ENCODE results near the gene SHQ1. TPM values are rescaled to one million over a fixed set of nuclear protein-coding genes. Genes with fewer than 3 reads are reported as not detected.
A peak's percentile ranks its signal among the peaks of the same experiment; 100 is the strongest.

SHQ1 gene
- total RNA-seq, 1 donor from 2014 or later: 19.6 TPM

GRCh38 chr3:72847282-72847681, 963 bp downstream of the SHQ1 start:
- DNase-seq: peak; percentile 19

DNA sequence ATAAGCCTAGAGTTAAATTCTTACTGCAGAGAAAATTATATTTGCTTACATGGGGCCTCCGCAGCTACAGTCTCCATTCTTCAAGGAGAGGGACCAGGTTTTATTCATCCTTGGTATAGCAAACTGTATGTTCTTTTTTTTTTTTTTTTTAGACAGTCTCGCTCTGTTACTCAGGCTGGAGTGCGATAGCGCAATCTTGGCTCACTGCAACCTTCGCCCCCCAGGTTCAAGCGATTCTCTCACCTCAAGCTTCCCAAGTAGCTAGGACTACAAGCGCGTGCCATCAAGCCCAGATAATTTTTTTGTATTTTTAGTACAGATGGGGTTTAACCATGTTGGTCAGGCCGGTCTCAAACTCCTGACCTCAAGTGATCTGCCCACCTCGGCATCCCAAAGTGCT, 2.1 kb downstream of the SHQ1 start:
- no peak for DNase-seq

DNA sequence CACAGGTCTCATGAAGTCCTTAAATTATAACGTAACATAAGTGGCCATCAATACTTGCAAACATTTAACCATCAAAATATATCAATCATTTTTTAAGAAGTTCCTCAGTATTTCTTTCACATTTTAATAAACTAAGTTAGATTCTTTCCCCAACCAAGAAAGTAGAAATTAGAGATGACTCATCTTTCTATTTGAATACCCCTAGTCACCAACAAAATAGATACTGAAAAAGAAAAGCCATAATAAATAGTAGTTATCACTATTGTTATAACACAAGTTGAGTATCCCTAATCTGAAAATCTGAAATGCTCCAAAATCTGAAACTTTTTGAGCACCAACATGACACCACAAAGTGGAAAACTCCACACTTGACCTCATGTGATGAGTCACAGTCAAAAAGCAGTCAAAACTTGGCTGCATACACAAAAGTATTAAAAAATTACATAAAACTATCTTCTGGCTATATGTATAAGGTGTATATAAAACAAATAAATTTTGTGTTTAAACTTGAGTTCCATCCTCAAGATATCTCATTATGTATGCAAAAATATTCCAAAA, 3.7 kb downstream of the SHQ1 start:
- DNase-seq: no peak

GRCh38 chr3:72839057-72839456, 9.2 kb downstream of the SHQ1 start:
- no peak for DNase-seq

GRCh38 chr3:72836923-72837322, 11.3 kb downstream of the SHQ1 start:
- no peak for DNase-seq

DNA sequence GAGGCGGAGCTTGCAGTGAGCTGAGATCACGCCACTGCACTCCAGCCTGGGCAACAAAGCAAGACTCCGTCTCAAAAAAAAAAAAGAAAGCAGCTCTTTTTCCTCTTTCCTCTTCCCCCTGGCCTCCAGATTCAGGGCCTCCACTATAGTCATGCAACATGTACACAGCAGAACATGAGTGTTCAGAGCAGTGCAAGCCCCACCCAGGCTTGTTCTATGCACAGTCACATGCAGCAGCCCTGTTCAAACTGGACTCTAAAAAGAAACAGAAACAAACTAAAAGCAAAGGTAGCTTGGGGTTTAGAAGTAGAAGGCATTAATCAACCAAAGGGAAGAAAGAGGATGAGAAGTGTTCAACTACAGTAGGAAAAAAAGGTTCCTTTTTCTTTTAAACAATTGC, 11.8 kb downstream of the SHQ1 start:
- DNase-seq: no peak

- no peak for DNase-seq
These were observed 17.6 kb downstream of the SHQ1 start for GRCh38 chr3:72830452-72831223.

DNA sequence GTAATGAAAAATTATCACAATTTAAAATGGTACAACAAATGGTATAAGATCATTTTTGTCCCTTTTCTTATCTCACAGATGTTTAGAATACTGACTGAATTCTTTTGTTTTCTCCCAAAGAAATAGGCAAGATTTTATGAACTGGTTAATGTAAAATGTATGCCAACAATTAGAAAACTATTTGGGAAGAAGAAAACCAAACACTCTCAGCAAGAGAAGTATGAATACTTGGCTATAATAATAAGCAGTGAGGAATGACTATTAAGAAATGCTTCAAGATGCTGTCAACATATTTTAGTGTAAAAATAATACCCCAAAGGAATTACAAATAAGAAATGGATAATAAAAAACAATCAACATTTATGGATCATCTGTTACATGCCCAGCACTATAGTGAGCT, 18.5 kb downstream of the SHQ1 start:
- no peak for DNase-seq

GRCh38 chr3:72821161-72821781, 27.0 kb downstream of the SHQ1 start:
- DNase-seq: peak; percentile 64

- peak; percentile 94 for DNase-seq
These were observed 27.8 kb downstream of the SHQ1 start for GRCh38 chr3:72820415-72820814.

DNA sequence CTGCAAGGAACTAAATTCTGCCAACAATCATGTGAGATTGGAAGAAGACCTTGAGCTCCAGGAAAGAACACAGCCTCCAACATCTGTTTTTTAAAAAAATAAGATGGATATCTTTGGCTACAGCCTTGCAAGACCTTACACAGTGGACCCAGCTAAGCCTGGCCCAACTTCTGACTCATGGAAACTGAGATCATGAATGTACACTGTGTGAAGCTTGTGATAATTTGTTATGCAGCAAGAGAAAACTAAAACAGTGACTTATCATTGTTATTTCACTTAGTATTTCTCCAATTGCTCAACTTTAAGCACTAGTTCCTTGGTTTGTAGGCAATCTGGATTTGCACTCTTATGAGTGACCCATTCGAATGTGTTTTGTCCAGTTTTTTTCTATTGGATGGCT, 29.3 kb downstream of the SHQ1 start:
- DNase-seq: peak; percentile 20

DNA sequence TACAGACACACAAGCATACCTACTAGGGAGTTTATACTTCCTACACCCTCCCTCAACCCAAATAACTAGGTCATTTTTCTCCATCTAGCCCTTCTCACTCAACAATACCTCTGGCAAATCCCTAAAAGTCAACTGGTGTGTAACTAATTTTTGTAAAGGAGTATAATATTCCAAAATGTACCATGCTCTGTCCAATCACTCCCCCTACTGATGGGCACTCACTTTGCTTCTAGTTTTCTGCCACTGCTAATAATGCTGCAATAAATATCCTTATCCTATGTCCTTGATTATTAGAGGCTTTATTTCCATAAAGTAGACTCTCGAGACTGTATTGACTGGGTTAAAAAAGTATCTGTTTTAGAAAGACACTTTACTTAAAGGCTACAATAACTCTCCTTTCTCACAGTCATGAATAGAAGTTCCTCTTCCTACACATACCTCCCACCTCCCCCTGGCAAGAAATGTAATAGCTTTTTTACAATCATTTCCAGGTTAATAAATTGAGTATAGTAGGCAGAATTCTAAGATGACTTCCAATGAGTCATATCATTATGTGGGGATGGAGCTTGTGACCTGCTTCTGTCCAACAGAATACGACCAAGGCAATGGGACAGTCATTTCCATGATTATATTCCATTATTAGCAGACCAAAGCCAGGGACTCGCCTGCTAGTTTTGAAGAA, 30.0 kb downstream of the SHQ1 start:
- peak; percentile 64 for DNase-seq

DNA sequence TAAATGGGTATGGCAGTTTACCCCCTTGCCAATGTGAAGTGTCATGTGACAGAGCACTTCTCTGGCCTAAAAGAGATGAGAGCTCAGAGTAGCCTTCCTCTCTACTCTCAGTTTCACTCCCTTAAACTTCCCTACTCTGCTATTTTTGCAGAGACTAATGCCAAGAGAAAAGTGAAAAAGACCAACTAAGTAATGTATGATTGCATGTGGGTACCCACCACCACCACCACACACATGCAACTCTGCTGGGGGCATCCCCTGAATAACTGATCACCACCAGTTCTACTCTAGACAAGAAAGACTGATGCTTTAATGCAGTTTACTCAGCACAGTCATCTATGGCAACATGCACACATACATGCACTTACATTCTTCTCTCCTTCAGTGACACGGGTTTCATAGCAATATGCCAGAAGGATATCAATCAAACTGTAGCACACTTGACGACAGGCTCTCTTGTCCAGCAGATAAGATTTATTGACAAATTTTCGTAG, 31.3 kb downstream of the SHQ1 start:
- no peak for DNase-seq

DNA sequence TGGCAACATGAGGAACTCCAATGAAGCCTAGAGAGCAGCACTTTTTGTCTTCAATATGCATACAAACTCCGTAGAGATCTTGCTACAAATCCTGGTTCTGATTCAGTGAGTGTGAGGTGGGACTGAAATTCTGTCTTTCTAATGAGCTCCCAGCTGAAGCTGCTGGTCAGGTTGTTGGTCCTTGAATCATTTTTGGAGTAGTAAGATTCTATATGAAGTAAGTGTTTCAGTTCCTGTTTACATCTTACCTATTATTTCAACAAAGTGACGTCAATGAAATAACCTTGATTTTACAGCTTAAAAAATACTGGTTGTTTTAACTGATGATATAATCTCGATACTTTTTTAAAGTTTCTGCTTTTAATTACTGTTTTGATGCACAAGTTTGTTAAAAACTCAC, 33.9 kb downstream of the SHQ1 start:
- DNase-seq: no peak

DNA sequence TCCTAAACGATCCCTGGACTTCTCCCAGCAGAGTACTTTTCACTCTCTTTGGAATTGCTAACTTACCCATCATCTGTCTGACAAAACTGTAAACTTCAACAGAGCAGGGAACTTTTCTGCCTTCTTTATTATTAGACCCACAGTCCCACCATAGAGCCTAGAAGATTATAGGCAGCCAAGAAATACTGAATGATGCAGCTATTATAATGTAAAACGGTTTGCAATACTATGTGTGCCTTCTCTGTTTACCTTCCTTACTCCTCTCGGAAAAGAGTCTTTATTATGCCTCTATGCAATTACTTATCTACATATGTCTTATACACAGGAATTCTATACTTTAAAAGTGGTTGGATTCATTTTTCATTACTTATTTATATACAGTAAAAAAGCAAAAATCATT, 36.0 kb downstream of the SHQ1 start:
- DNase-seq: no peak

- no peak for DNase-seq
These were observed 36.7 kb downstream of the SHQ1 start for GRCh38 chr3:72811571-72811970.

DNA sequence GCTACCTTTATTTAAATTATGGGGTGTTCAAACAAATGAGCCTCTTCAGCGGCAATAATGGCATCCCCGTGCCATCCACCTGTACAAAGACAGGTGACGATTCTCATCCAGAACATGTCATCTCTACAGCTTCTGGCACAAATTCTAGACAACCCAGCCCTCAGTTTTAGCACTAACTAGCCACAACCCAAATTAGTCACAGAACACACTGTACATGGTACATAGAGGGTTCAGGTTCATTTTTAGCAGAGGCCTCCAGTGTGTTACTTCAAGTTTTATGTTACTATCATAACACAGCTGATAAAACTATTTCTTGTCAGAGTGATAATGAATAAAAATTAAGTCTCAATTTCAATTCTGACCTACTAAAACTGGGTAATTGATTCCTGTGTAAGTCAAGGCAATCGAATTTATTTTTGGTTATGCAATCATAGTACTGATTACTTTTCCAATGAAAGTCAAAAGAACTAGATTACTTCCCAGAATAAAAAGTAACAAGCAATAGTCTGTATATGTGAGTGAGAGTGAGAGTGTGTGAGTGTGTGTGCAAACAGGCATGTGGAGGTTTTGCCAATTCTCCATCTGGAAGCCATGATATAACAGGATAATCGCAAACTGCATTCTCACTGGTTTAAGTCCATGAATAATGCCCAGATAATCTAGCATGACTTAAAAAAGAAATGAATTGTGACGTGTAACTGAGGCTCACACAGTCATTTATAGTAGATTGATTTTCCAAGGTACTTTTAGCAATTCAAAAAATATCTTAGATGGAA, 37.4 kb downstream of the SHQ1 start:
- DNase-seq: no peak

DNA sequence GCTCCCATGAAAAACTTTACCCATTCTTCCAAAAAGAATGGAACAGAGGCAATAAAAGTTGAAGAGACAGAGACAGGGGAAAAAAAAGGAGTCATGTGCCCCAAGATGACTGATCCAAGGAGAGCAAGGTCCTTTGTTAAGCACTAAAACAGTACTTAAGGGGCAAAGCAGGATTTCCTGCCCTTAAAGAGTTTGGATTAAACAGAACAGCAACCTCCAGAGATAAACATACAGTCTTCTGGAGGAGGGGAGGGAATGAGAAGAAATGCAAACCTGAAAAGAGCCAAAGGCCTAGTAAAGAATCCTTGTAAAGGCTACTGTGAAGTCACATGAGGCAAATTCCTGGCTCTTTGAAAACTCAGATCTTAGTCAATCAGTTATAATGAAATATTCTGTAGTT, 38.2 kb downstream of the SHQ1 start:
- peak; percentile 70 for DNase-seq

GRCh38 chr3:72804361-72804760, 43.9 kb downstream of the SHQ1 start:
- DNase-seq: no peak

GRCh38 chr3:72803573-72803972, 44.7 kb downstream of the SHQ1 start:
- no peak for DNase-seq

GRCh38 chr3:72802001-72802400, 46.2 kb downstream of the SHQ1 start:
- DNase-seq: no peak

- no peak for DNase-seq
These were observed 47.4 kb downstream of the SHQ1 start for GRCh38 chr3:72800869-72801268.

All from dermis blood vessel endothelial cell (primary cell).